K562 (cell line): ENCODE measurements around the gene UNC5B. TPM values are rescaled to one million over a fixed set of nuclear protein-coding genes. Genes with fewer than 3 reads are reported as not detected.
A peak's percentile ranks its signal among the peaks of the same experiment; 100 is the strongest.

ENCODE experiments used
- ATAC-seq: fragments of 200-7000 bp; cut with Tn5 transposase; 3 replicates; pipeline ENCODE4 v1.9.1; 2020; ENCODE audit warnings: moderate library complexity
- BruUV-seq: library from RNA; stranded (reverse); fragments of 400-500 nt; replicated peaks from 2 replicates; lab custom pipeline; 2021; lab: Mats Ljungman, UMichigan
- CTCF ChIA-PET: fragments of 300-600 bp; formaldehyde crosslinking; extraction: SDS; loops from one replicate; lab custom pipeline; 2021; ENCODE audit warnings: low intra/inter-chr PET ratio; lab: Yijun Ruan, JAX
- POLR2A ChIA-PET: fragments of 300-600, 350-650 bp; sonication (Branson Sonifier 250); formaldehyde crosslinking; extraction: SDS; loops from one replicate; lab custom pipeline; 2021; ENCODE audit warnings: antibody characterized with exemption, inconsistent platforms; lab: Yijun Ruan, JAX
- DNase-seq, 4 experiments: peaks; one replicate each; pipeline versions ENCODE4 v3.0.0 to v3.0.0-alpha.2; 2011 to 2018; ENCODE audit warnings: low spot score in 3 of 4, mixed read lengths in 3 of 4; ENCODE audit errors: extremely low read depth in 1 of 4
- FAIRE-seq: peaks from 2 replicates; lab custom pipeline; 2011; peaks lifted over from hg19 to GRCh38; lab: Jason Lieb, UNC
- H2AFZ ChIP-seq: 2 replicates; pipeline ENCODE4 v1.6.0; 2011; ENCODE audit warnings: low read depth, low read length, control low read depth, inconsistent platforms
- H3K27ac ChIP-seq: fragments of 200-600 bp; 3 replicates; pipeline ENCODE4 v1.8.0; 2011; ENCODE audit warnings: low read depth, mild to moderate bottlenecking, control low read depth, inconsistent platforms, low read length, moderate library complexity, mixed read lengths; ENCODE audit errors: extremely low read depth
- H3K27me3 ChIP-seq, 2 experiments: fragments of 300-600 bp in 1 of 2; 2 replicates in 1 of 2; 3 replicates in 1 of 2; pipeline versions ENCODE4 v1.6.0 to v1.8.0; 2011; ENCODE audit warnings: inconsistent platforms in 2 of 2, low read length in 2 of 2, mild to moderate bottlenecking in 1 of 2, mixed read lengths in 1 of 2, moderate library complexity in 1 of 2; ENCODE audit not compliant: control insufficient read depth in 2 of 2, insufficient read depth in 2 of 2
- H3K36me3 ChIP-seq: fragments of 300-600 bp; 3 replicates; pipeline ENCODE4 v1.8.0; 2011; ENCODE audit warnings: mild to moderate bottlenecking, low read length, inconsistent platforms; ENCODE audit not compliant: control insufficient read depth, insufficient read depth
- H3K4me1 ChIP-seq, 2 experiments: fragments of 200-600 bp in 1 of 2; replicated peaks in 1 of 2; 2 replicates in 1 of 2; 3 replicates in 1 of 2; pipeline versions ENCODE4 v1.5.1 to v1.8.0; 2011; ENCODE audit warnings: inconsistent platforms in 2 of 2, low read length in 2 of 2, mild to moderate bottlenecking in 1 of 2, mixed read lengths in 1 of 2, moderate library complexity in 1 of 2; ENCODE audit not compliant: control insufficient read depth in 2 of 2, insufficient read depth in 2 of 2
- H3K4me2 ChIP-seq: 2 replicates; pipeline ENCODE4 v1.6.1; 2011; ENCODE audit warnings: low read length, control low read depth, inconsistent platforms, mixed read lengths; ENCODE audit not compliant: insufficient read depth
- H3K4me3 ChIP-seq: fragments of 200-600 bp; sonication (generic), shearing (Covaris generic); 2 replicates; pipeline ENCODE4 v1.5.1; 2016; ENCODE audit warnings: control low read depth, inconsistent platforms
- H3K79me2 ChIP-seq: fragments of 200-600 bp; 3 replicates; pipeline ENCODE4 v1.8.0; 2011; ENCODE audit warnings: low read length, inconsistent platforms; ENCODE audit not compliant: control insufficient read depth, insufficient read depth
- H3K9ac ChIP-seq, 2 experiments: 2 replicates each; pipeline versions ENCODE4 v1.6.0 to v1.6.1; 2011; ENCODE audit warnings: low read depth in 2 of 2, low read length in 2 of 2, control low read depth in 1 of 2, inconsistent platforms in 1 of 2, mild to moderate bottlenecking in 1 of 2, mixed read lengths in 1 of 2; ENCODE audit not compliant: insufficient read depth in 1 of 2
- H3K9me1 ChIP-seq: one replicate; pipeline ENCODE4 v1.6.0; 2011; ENCODE audit warnings: inconsistent platforms, mild to moderate bottlenecking, low read length, moderate library complexity; ENCODE audit not compliant: control insufficient read depth, insufficient read depth
- H3K9me3 ChIP-seq: replicated peaks from 2 replicates; pipeline ENCODE4 v1.5.1; 2011; ENCODE audit warnings: low read depth, low read length, inconsistent platforms; ENCODE audit not compliant: control insufficient read depth, insufficient read depth
- H4K20me1 ChIP-seq: replicated peaks from 2 replicates; pipeline ENCODE4 v1.6.1; 2011; ENCODE audit warnings: low read length, inconsistent platforms, mixed read lengths; ENCODE audit not compliant: control insufficient read depth, insufficient read depth
- EWSR1 ChIP-seq: fragments of 450-650 bp; IDR thresholded peaks from 2 replicates; pipeline ENCODE4 v1.6.1; 2018; ENCODE audit warnings: borderline replicate concordance, mild to moderate bottlenecking, low read depth, moderate library complexity; ENCODE audit not compliant: partially characterized antibody
- MAFG ChIP-seq: fragments of 450-650 bp; conservative IDR thresholded peaks from 2 replicates; pipeline ENCODE4 v1.6.1; 2016; ENCODE audit warnings: missing genetic modification characterization, missing compliant biosample characterization
- NFE2 ChIP-seq: IDR thresholded peaks from 2 replicates; pipeline ENCODE4 v1.6.1; 2014; ENCODE audit warnings: antibody characterized with exemption, low read depth
- ZNF134 ChIP-seq: fragments of 250-450 bp; sonication (Bioruptor Pico); conservative IDR thresholded peaks from 2 replicates; pipeline ENCODE4 v1.4.0; 2020
- ZNF511 ChIP-seq: sonication (generic); formaldehyde crosslinking; IDR thresholded peaks from 2 replicates; pipeline ENCODE4 v1.8.0; 2022; ENCODE audit warnings: mild to moderate bottlenecking, missing genetic modification reagents
- WGBS: fragments of 100-300 bp; shearing (Covaris generic); methylation state at CpG from one replicate; pipeline ENCODE4 v1.1.6; 2016; ENCODE audit warnings: low coverage, mixed read lengths; ENCODE audit not compliant: insufficient coverage; ENCODE audit errors: missing lambda C conversion rate; 5-methylcytosine and 5-hydroxymethylcytosine counted together
- in situ Hi-C: fragments of 300-500 bp; cut with MboI; formaldehyde crosslinking; loops from 4 replicates; pipeline ENCODE4 v1.15.0; 2018; ENCODE audit warnings: inconsistent platforms, mixed read lengths
- intact Hi-C: fragments of 100-400 bp; cut with micrococcal nuclease; formaldehyde crosslinking; loops from 2 replicates; pipeline ENCODE4 v1.14.2; 2022
- polyA plus RNA-seq, 8 experiments: library from polyadenylated mRNA; depleted of rRNA in 4 of 8; stranded (reverse) in 5 of 8; unstranded in 3 of 8; fragments of >200 nt; fragmentation: Nextera tagmentation in 2 of 8; fragmentation: Illumina TruSeq in 1 of 8; extraction: Ambion mirVana in 2 of 8; extraction: Trizol in 1 of 8; gene quantifications; 2 replicates each; pipeline versions ENCODE4 v1.2.1 to v1.2.3, GENCODE V29; 2011 to 2014; ENCODE audit warnings: inconsistent platforms in 1 of 8, missing spikeins in 1 of 8
- total RNA-seq, 7 experiments: library from RNA; depleted of rRNA in 6 of 7; stranded (reverse); fragments of >200 nt in 6 of 7; fragmentation: Illumina TruSeq in 2 of 7; extraction: Trizol in 2 of 7; gene quantifications; 2 replicates each; pipeline versions ENCODE4 v1.2.1 to v1.2.3, GENCODE V29; 2011 to 2021; ENCODE audit warnings: low replicate concordance in 1 of 7

UNC5B gene
- total and polyA plus RNA-seq, 9 of the 15 experiments (the other 6 are each of a cell fraction or from before 2014, with no cell fraction given): 0.10 to 8.4 (median 2.1) TPM

GRCh38 chr10:71176661-71177060, 35.7 kb upstream of the UNC5B start:
- no peak overlapping the region for H2AFZ ChIP-seq
- peaks cover 31 to 66% of the 10 kb centered on the region in 2 experiments for H3K27me3 ChIP-seq
- in situ Hi-C loops (no loop called here), intact Hi-C loops (no loop called here)
- 0 out of 2 replicates have a peak, but pooled peaks cover 9% of the 10 kb centered on the region for H4K20me1 ChIP-seq
- no peaks in the 10 kb centered on the region for H3K36me3 ChIP-seq
- no peaks in the 10 kb centered on the region for H3K9me3 ChIP-seq
- DNase-seq (no peak), FAIRE-seq (no peak), ATAC-seq (no peak)
- no peaks in the 10 kb centered on the region for H3K4me1 ChIP-seq
- ChIA-PET POLR2A (interaction anchor here (0.6 to 2.1 kb wide), 3 partner anchors 24 to 439 kb away, joined by 3 to 6 read pairs (median 3); no protein-coding TSS in a partner anchor), CTCF (no interaction called here)
- BruUV-seq: no TSS peak
- 0 out of 2 replicates have a peak, but pooled peaks have one; percentile 17 for TF ChIP-seq MAFG (tag)
- no peak for TF ChIP-seq ZNF511 (CRISPR knock-in tag)
- TF ChIP-seq NFE2: peak; percentile 8; the same call in 1 of the 2 replicates
- 0% methylated on average over 2 of the region's 2 CpGs for WGBS
- H3K4me3 ChIP-seq: no peak overlapping the region
- H3K79me2 ChIP-seq: no peaks in the 10 kb centered on the region
- no peak overlapping the region for H3K9ac ChIP-seq
- H3K27ac ChIP-seq: no peak overlapping the region
- no peaks in the 10 kb centered on the region for H3K9me1 ChIP-seq
- no peak overlapping the region for H3K4me2 ChIP-seq

DNA sequence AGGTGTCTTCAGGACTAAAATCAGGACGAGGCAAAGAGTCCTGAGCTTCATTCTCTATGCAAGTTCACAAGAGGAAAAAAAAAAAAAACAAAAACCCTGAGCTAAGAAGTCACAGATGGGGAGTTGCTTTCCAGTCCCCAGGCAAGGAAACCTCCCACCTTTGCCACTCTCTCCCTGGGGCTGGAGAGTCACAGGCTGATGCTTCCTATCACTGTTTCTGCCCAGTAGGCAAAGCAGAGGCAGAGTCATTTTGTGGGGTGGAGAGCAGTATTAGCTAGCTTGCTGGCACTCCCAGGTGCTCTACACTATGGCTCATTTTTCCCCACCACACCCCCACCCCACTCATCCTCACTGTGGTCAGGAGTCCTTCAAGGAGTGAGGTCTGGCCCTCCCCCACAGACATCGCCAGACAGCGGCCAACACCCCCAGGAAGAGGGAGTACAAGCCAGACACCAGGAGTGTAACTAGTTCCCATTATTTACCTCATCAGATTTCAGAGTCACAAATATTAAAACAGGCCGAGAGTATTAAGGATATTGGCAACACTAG, 34.6 kb upstream of the UNC5B start:
- Histone ChIP-seq H3K4me2 (no peak overlapping the region), H3K9me3 (no peaks in the 10 kb centered on the region), H3K4me3 (no peak overlapping the region), H3K27ac (no peak overlapping the region), H4K20me1 (0 out of 2 replicates have a peak, but pooled peaks cover 9% of the 10 kb centered on the region), H3K79me2 (no peaks in the 10 kb centered on the region), H3K27me3 (peaks cover 42 to 74% of the 10 kb centered on the region in 2 experiments), H3K9me1 (no peaks in the 10 kb centered on the region), H3K9ac (no peak overlapping the region), H3K4me1 (no peaks in the 10 kb centered on the region), H2AFZ (no peak overlapping the region), H3K36me3 (no peaks in the 10 kb centered on the region)
- ATAC-seq: no peak
- CTCF ChIA-PET: no interaction called here
- no TSS peak for BruUV-seq
- POLR2A ChIA-PET: interaction anchor here (0.5 to 2.1 kb wide), 4 partner anchors 25 to 458 kb away, joined by 3 to 6 read pairs (median 3); no protein-coding TSS in a partner anchor
- FAIRE-seq: no peak
- intact Hi-C loops (no loop called here), in situ Hi-C loops (no loop called here)
- 0% methylated on average over 4 of the region's 4 CpGs for WGBS
- TF ChIP-seq ZNF134 (CRISPR knock-in tag) (peak; percentile 88), EWSR1 (no peak)
- no peak for DNase-seq
